Left hindlimb (tissue), 1 donor: Measurements from ENCODE around the gene SLTM.
A peak's percentile ranks its signal among the peaks of the same experiment; 100 is the strongest.
"Not testable (repeated sequence)": the region's sequence is repeated elsewhere in the genome, so short reads cannot be mapped to it uniquely, and the experiment has no call there.

Experiments
- DNase-seq: peaks from one replicate; pipeline ENCODE4 v3.0.0-alpha.2; 2018

SLTM gene

GRCh38 chr15:58933281-58934113 lies at the start of gene SLTM:
Gene SLTM, minus strand, starts transcription at chr15:58933679. Its CDS starts 114 bp downstream, at chr15:58933565.
- peak; percentile 97 for DNase-seq

- DNase-seq: no peak
Observed at GRCh38 chr15:58983261-58983660, 49.8 kb upstream of the SLTM start.

GRCh38 chr15:58981808-58982475 lies 48.5 kb upstream of the SLTM start:
- no peak for DNase-seq

GRCh38 chr15:58980351-58980939 lies 47.0 kb upstream of the SLTM start:
- DNase-seq: no peak

- DNase-seq: no peak
Observed at GRCh38 chr15:58977887-58978286, 44.4 kb upstream of the SLTM start.

GRCh38 chr15:58967479-58967878 lies 34.0 kb upstream of the SLTM start:
- DNase-seq: no peak

- no peak for DNase-seq
Observed at GRCh38 chr15:58966698-58967097, 33.2 kb upstream of the SLTM start.

- DNase-seq: no peak
Observed at GRCh38 chr15:58962662-58963565, 29.4 kb upstream of the SLTM start.

- DNase-seq: no peak
Observed at GRCh38 chr15:58962136-58962535, 28.7 kb upstream of the SLTM start.

- DNase-seq: no peak
Observed at GRCh38 chr15:58958811-58959210, 25.3 kb upstream of the SLTM start.

- DNase-seq: peak; percentile 41
Observed at GRCh38 chr15:58957101-58957973, 23.9 kb upstream of the SLTM start.

GRCh38 chr15:58952751-58953150 lies 19.3 kb upstream of the SLTM start:
- DNase-seq: no peak

- no peak for DNase-seq
Observed at GRCh38 chr15:58951388-58952007, 18.0 kb upstream of the SLTM start.

- no peak for DNase-seq
Observed at GRCh38 chr15:58947179-58947578, 13.7 kb upstream of the SLTM start.

- not testable (repeated sequence) for DNase-seq
Observed at GRCh38 chr15:58934974-58935373, 1.5 kb upstream of the SLTM start.

GRCh38 chr15:58934521-58934920 lies 1.0 kb upstream of the SLTM start:
- no peak for DNase-seq

GRCh38 chr15:58934114-58934447 lies 602 bp upstream of the SLTM start:
- DNase-seq: no peak

GRCh38 chr15:58932710-58933280 lies 684 bp downstream of the SLTM start:
- no peak for DNase-seq

- DNase-seq: no peak
Observed at GRCh38 chr15:58931987-58932588, 1.4 kb downstream of the SLTM start.

- no peak for DNase-seq
Observed at GRCh38 chr15:58929891-58930416, 3.5 kb downstream of the SLTM start.
